ENCODE data around the gene UBL7. TPM values are rescaled to one million over a fixed set of nuclear protein-coding genes. Genes with fewer than 3 reads are reported as not detected.

Gene UBL7
- polyA plus RNA-seq, 1 donor = 30.8 TPM

- DNase-seq = no peak
Measured at GRCh38 chr15:74422652-74423430, 38.1 kb downstream of the UBL7 start.

- DNase-seq = no peak
Measured at GRCh38 chr15:74422265-74422651, 38.7 kb downstream of the UBL7 start.

- DNase-seq = no peak
Measured at GRCh38 chr15:74421302-74422245, 39.4 kb downstream of the UBL7 start.

GRCh38 chr15:74420193-74420905 lies 40.6 kb downstream of the UBL7 start:
- DNase-seq = no peak

GRCh38 chr15:74419432-74419831 lies 41.5 kb downstream of the UBL7 start:
- no peak for DNase-seq

GRCh38 chr15:74418575-74419338 lies 42.2 kb downstream of the UBL7 start:
- no peak for DNase-seq

GRCh38 chr15:74417670-74418069 lies 43.3 kb downstream of the UBL7 start:
- no peak for DNase-seq

- peak; percentile 72 for DNase-seq
Measured at GRCh38 chr15:74417225-74417624, 43.7 kb downstream of the UBL7 start.

- DNase-seq = no peak
Measured at GRCh38 chr15:74415966-74416916, 44.7 kb downstream of the UBL7 start.

- DNase-seq = no peak
Measured at GRCh38 chr15:74414603-74415338, 46.2 kb downstream of the UBL7 start.

GRCh38 chr15:74414081-74414580 lies 46.8 kb downstream of the UBL7 start:
- DNase-seq = no peak

GRCh38 chr15:74413350-74414080 lies 47.4 kb downstream of the UBL7 start:
- DNase-seq = no peak

GRCh38 chr15:74412159-74412558 lies 48.8 kb downstream of the UBL7 start:
- DNase-seq = no peak

GRCh38 chr15:74411686-74412085 lies 49.3 kb downstream of the UBL7 start:
- DNase-seq = no peak

- no peak for DNase-seq
Measured at GRCh38 chr15:74410502-74410901, 50.5 kb downstream of the UBL7 start.

GRCh38 chr15:74409225-74409624 lies 51.7 kb downstream of the UBL7 start:
- no peak for DNase-seq

GRCh38 chr15:74408815-74409214 lies 52.1 kb downstream of the UBL7 start:
- DNase-seq = no peak

GRCh38 chr15:74408385-74408784 lies 52.6 kb downstream of the UBL7 start:
- DNase-seq = no peak

GRCh38 chr15:74406992-74407705 lies 53.8 kb downstream of the UBL7 start:
- DNase-seq = no peak
